NCI-H128 (cell line): Measurements from ENCODE around the gene CASKIN1.

ENCODE experiments used
- DNase-seq: peaks from one replicate; lab custom pipeline; 2025; ENCODE audit not compliant: unreplicated experiment; lab: John Stamatoyannopoulos, UW

CASKIN1 gene

DNA sequence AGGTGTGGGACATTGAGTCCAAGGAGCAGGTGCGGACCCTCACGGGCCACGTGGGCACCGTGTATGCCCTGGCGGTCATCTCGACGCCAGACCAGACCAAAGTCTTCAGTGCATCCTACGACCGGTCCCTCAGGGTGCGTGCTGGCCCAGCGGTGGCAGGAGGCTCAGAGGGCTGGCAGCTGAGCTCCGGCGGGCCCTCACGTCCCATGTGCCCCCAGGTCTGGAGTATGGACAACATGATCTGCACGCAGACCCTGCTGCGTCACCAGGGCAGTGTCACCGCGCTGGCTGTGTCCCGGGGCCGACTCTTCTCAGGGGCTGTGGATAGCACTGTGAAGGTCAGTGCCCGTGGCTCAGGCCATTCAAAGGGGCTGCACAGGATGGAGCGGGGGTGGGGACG is 20.4 kb downstream of the CASKIN1 start:
- no peak for DNase-seq

- DNase-seq = no peak
These were observed 21.0 kb downstream of the CASKIN1 start for GRCh38 chr16:2175454-2175853.

DNA sequence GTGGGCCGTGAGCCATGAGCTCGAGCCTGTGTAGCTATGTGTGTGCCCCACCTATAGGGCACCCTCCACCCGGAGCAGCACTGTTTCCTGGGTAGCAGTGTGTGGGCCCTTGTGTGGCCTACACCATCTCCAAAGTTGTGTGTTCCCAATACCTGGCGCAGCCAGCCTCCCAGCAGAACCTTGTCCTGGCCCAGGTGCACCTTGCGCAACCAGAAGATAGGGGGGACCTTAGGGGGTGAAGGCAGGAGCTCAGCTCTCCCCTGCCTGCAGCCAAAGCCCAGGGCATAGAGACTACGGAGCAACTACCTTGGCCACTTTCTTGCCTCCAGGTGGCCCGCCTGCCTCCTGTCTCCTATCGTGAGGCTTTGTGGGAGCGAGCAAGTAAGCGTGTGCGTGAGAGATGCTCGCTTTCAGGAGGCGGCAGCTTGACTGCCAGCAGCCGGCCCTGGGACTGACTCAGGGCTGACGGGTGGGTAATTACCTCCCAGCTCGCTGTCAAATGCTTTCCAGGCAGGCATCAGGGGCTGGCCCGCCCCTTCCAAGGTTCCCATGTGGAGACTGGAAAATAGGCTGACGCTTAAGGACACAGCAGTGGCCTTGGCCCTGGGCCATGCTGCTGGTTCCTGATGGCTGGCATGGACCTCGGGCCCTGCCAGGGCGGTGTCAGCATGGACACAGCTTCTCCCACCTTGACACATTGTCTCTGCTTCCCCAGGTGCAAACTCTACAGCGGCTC is 21.8 kb downstream of the CASKIN1 start:
- DNase-seq = no peak

DNA sequence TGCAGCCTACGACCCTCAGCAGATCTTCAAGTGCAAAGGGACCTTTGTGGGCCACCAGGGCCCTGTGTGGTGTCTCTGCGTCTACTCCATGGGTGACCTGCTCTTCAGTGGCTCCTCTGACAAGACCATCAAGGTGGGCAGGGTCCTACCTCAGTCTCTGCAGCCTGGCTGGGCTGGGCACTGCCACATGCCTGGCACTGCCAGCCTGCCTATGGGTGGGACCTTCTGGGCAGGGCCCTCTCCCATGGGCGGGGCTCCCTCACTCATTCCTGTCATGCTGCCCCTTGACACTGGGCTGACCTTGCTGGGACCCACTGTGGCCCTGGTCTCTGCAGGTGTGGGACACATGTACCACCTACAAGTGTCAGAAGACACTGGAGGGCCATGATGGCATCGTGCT is 22.5 kb downstream of the CASKIN1 start:
- no peak for DNase-seq

DNA sequence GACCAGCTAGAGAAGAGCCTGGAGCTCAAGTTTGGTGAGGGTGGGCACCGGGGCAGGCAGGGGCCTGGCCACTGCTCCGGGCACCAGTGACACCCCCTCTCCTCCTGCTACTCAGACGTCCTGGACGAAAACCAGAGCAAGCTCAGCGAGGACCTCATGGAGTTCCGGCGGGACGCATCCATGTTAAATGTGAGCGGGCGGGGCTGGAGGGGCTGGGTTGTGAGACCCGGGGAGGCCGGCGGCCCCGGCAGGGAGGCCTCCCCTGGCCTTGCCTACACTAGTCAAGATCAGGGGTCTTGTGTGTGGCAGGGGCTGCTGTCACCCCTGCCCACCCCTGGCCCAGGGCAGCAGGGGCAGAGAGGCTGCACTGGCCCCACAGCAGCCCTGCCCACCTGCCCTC is 23.0 kb downstream of the CASKIN1 start:
- DNase-seq = no peak

GRCh38 chr16:2172688-2173335 is 23.6 kb downstream of the CASKIN1 start:
- no peak for DNase-seq

DNA sequence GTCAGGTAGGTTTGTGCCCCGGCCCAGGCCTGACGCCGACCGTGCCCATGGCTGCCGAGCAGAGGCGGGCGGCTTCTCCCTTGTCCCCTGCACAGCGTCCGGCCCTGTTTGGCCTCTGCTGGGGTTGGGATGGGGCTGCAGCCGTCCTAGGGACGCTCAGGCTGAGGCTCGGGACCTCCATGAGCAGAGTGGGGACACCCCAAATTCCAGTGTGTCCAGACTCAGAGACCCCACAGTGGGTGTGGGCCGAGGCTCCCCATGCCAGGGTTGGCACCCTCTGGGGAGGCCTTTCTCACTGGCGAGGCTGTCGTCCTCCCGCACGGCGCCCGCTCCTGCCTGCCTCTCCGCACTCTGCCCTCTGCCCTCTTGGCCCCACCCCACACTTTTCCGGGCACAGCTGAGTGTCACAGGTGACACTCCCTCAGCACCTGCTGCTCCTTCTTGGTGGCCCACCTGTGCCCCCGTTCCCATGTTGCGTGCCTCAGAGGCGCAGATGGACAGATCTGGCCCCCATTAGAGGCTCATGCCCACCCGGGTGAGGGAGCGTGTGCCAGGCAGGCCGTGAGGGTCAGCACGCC is 24.7 kb downstream of the CASKIN1 start:
- no peak for DNase-seq

DNA sequence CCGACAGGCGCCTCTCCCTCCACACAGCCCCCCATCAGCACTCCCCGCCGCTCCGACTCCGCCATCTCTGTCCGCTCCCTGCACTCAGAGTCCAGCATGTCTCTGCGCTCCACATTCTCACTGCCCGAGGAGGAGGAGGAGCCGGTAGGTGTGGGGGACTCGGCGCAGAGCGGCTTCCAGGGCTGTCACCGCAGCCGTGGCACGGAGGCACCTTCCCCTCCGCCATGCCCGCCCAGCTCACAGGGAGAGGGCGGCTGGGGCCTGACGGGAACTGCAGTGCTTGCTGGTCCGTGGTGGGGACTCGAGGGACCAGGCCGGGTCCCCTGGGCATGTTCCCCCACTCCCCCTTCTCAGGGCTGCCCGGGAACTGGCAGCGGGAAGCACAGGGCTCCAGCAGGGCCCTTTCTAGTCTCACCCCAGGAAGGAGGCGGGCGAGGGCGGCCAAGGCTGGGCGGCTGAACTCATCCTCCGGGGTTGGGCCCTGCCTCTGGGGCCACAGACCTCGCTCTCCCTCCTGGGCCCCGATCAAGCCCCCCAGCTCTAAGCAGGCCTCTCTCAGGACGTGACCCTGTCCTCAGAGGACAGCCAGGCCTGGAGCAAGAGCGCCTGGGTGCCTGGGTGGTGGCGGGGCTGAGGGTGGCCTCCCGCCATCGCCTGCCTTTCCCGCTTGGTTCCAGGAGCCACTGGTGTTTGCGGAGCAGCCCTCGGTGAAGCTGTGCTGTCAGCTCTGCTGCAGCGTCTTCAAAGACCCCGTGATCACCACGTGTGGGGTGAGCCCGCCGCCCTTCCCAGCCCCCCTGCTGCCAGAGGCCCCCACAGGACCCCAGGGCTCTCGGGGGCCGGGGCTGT is 25.6 kb downstream of the CASKIN1 start:
- DNase-seq = no peak

DNA sequence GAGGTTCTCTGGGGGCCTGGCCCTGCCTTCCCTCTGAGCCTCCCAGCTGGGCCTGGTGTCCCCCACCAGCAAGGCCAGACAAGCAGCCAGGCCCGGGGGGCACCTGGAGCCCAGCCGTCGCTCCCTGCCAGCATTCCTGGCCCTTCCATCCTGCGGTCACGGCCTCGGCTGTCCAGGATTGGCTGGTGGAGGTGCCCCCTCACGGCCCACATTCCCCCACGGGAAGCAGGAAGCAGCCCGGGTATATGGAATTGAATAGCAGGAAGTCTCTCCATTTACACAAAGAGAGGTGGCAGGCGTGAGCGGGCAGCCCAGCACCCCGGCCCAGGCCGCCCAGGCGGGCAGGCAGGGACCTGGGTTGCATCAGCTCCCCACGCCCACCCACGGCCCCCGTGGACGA is 26.3 kb downstream of the CASKIN1 start:
- no peak for DNase-seq

GRCh38 chr16:2167068-2167638 is 29.3 kb downstream of the CASKIN1 start:
- DNase-seq = no peak

GRCh38 chr16:2166263-2167067 is 29.9 kb downstream of the CASKIN1 start:
- DNase-seq = no peak

- no peak for DNase-seq
These were observed 30.5 kb downstream of the CASKIN1 start for GRCh38 chr16:2165861-2166260.

- no peak for DNase-seq
These were observed 33.1 kb downstream of the CASKIN1 start for GRCh38 chr16:2163211-2163881.

GRCh38 chr16:2162676-2163118 is 33.7 kb downstream of the CASKIN1 start:
- DNase-seq = no peak

DNA sequence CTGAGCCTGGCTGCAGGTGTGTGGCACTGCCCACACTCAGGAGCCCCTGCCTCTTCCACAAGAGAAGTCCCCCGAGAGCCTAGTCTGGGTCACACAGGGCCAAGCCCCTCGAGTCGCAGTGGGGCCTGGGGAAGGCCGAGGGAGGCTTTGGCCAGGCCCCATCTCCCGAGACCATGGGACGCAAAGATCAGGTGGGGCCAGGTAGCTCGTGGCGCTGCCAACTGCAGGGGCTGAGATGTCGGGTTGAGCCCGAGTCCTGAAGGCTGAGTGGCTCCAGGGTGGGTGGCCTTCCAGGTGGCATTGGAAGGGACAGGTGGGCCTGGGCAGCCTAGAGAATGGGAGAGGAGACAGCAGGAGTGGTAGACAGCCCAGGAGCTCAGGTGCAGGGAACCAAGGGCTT is 34.5 kb downstream of the CASKIN1 start:
- no peak for DNase-seq

DNA sequence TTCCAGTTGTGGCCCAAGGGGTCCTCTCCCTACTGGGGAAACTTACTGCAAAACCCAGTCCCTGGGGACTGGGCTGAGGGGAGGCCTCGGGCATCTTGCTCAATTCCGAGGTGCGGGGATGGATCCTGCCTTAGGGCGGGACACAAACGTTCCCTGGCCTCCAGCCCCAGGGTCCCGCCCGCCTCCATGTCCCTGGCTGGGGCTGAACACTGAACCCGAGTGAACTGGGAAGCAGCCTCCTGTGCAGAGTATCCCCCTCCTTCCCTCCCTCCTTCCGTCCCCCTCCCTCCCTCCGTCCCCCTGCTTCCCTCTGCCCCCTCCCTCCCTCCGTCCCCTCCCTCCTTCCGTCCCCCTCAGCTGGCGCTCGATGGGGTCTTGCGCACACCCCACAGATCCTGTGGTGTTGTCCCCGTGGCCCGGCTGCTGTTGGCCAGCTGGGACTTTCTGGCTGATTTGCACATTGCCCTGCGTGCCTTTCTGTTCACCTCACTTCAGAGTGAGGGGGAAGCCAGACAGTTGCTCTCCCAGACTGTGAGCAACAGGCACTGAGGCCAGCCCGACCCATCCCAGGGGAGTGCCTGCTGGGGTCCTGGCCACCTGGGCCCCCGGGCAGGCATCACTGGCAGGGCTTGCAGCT is 35.4 kb downstream of the CASKIN1 start:
- no peak for DNase-seq

DNA sequence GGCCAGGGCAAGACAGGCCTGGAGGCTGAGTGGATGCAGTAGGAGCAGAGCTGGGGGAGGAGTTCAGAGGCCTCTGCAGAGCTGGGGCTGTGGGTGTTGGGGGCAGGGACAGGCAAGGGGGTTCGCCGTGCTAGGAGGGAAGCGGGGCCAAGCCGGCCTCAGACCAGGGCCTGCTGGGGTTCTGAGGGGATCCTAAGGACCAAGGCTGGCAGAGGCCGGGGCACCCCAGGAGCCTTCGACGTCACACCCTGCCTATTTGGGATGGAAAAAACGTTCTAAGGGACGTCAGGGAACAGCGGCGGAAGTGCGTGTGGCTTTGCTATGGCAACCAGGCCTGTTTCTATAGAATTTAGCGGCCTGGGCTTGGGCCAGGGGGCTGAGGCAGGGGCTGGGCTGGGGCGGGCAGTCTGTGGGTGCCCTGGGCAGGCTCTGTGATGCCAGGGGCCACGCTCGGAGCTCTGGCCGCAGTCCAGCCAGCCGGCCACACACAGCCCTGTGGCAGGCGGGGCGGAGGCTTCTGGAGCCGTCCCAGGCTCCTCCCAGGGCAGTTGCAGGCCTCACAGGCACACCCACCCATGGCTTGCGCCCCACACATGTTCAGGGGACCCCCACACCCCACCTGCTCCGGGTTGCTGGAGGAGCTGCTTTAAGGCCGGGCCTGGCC is 37.1 kb downstream of the CASKIN1 start:
- DNase-seq = no peak

DNA sequence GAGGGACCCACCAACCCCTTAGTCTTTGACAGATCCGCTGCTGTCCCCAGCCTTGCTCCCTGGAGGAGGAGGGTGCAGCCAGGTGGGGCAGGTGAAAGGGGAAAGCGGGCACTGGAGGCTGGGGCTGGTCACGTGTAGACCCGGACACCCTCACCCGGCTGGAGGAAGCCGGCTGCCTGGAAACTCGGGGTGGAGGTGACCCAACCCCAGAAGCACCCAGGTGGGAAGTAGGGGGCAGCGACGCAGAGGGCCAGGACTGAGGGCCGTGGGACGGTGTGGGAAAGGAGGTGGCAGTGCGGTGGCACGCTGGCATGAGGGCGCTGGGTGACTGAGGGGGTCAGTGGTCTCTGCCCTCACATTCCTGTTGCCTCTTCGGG is 38.2 kb downstream of the CASKIN1 start:
- no peak for DNase-seq
